Measurements from ENCODE around the gene ATP11A.

ATP11A gene

DNA sequence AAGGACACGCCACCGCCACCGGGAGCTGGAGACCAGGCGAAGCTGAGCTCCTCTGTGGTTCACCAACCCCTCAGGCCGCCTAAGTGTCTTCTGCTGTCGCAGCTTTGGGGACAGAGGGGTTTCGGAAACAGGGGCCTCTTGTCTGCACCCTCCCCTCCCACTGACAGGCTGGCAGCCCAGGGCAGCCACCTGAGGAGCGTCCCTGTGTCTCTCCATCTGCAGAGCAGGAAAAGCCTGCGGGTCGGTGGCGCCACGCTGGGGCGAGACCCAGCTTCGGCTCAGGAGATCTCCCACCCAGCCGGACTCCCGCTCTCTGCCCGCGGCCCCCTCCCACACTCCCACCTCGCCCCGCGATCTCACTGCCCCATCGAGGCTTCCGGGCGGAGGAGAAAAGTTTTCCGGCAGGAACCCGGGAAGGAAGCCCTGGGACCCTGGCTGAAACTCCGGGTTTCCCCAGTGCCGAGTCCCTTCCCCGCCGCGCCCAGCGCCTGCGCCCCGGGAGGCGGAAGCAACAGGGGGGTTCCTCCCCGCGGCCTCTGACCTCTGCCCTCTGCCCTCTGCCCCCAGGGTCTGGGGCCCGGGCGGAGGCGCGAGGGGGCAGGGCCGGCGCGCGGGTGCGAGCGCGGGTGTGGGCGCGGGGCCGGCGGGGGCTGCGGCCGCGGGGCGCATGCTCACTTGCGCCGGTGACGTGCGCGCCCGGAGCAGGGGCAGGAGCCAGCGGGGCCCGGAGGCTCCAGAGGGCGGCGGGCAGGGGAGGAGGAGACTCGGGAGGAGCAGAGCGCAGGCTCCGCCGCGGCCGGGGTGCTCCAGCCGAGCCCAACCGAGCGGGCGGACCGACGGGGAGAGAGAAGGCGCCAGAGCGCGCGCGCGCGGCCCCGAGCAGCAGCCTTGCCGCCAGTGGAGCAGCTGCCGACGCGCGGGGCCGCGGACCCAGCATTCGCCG, at the start of gene ATP11A:
ATP11A (plus strand) TSS at position 736 of the 943 bp plus-strand sequence. CDS start 379 bp downstream, outside the sequence.
- DNase-seq = peak; percentile 96 to 99 (median 98)

DNA sequence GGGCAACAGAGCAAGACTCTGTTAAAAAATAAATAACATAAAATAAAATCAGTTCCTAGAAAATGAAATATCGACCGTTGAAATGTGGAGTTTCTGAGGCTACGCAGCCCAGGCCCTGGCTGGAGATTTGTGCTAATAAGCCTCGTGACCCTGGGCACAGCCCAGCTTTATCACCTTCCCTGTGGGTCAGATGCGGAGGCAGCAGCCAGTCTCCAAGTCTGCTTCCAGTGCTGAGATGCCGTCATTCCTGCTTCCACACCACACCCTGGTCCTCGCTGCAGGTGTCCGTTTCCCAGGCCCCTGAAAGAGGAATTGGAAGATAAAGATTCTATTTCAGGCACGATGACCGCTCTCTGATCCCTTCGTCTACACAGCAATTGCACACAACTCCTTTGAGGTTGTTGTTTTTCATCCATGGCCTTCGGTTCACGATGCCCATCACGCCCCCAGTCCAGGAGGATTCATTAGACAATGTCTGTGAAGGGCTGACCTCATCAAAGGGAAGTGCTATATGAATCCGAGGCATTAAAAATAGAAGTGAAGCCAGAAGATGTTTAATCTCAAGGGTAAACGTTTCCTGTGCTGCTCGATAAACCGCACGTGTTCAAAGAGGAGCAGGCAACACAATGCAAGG, 48.3 kb upstream of the ATP11A start:
- DNase-seq = no peak

DNA sequence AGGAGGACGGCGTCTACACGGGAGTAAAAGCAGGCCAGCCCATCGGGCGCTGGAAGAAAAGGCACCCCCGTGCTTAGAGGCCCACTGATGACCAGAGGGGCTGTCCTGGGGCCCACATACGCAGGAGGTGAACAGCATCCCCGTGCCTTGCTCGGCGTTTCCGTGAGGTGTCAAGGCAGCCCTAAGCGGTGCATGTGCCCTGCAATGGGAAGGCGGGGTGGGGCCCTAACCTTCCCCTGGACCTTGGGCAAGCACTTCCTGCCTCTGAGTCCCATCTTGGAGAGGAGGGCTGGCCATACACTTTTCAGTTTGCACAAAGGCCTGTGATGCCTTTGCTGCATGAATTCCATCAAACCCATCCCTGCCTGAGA, 47.8 kb upstream of the ATP11A start:
- no peak for DNase-seq

DNA sequence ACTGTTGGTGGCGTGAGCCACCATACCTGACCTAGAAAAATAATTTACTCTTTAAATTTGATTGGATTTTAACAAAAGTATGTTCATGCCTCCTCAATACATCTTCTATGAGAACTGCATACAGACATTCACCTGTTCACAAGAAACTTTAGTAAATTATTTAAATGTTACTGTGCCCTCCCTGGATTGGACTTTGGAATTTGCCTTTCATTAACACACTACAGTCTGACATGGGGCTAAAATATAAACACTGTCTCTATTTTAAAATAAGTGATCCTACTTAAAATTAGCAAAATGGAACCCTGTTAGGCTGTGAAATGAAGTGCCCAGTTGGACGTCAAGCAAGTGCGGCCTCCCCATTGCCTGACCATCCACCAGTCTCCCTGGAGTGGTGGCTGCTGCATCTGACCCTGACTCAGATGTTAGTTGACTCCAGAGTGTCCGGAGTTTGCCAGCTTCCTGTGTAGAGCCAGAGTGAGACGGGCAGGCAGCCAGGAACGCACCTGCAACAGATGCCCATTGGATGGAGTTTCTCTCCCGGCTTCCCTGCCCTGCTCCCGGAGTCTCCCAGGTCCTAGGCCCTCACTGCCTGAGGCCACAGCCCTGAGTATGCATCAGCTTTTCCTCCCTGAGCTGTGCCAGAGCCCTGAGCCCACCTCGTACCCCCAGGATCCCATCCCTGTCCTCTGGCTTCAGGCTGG, 45.9 kb upstream of the ATP11A start:
- no peak for DNase-seq

DNA sequence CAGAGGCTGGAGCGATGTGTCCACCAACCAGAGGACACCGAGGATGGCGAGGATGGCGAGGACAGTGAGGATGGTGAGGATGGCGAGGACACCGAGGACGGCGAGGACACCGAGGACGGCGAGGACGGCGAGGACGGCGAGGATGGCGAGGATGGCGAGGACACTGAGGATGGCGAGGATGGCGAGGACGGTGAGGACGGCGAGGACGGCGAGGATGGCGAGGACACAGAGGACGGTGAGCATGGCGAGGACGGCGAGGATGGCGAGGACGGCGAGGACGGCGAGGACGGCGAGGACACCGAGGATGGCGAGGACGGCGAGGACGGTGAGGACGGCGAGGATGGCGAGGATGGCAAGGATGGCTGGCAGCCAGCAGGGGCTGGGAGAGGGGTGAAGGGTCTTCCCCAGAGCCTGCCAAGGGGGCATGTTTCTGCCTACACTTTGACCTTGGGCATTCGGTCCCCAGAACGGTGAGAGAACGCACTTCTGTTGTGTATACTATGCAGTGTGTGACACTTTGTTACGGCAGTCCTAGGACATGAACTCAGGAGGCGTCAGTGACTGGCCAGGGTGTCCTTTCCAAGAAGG, 44.4 kb upstream of the ATP11A start:
- DNase-seq = no peak

DNA sequence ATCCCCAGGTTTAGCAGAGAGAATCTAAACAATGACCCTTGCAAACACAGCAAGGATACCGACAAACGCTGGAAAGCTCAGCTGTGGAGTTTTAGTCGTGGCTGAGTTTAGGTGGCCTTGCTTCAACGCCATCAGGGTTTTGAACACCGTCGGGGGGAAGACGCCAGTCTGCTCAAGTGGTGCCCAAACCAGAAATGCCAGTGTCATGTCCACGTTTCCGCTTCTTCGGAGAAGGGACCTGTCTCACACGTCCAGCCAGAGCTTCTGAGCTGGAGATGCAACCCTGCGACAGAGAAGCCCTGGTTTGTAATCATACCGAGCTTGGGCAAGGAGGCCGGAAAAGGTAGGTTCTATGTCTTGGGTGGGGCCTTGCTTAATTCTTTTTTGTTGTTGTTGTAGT, 42.6 kb upstream of the ATP11A start:
- no peak for DNase-seq

DNA sequence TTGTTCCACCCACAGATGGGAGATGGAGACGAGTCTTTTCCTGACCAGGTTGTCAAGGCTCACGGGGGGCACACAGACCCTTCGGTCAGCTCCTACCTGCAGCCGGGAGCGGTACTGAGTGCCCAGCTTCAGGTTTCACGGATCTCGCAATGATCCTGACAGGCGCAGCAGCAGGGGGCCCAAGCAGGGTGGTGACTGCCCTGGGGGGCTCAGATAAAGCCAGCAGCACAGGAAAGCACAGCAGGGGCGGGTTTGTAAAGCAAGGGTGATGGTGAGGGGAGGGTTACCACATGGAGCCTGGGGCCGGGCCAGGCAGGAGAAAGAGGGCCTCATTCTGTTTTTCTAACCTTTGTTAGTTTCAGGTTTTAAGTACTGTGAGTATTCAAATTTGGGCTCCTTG, 41.7 kb upstream of the ATP11A start:
- DNase-seq = no peak

DNA sequence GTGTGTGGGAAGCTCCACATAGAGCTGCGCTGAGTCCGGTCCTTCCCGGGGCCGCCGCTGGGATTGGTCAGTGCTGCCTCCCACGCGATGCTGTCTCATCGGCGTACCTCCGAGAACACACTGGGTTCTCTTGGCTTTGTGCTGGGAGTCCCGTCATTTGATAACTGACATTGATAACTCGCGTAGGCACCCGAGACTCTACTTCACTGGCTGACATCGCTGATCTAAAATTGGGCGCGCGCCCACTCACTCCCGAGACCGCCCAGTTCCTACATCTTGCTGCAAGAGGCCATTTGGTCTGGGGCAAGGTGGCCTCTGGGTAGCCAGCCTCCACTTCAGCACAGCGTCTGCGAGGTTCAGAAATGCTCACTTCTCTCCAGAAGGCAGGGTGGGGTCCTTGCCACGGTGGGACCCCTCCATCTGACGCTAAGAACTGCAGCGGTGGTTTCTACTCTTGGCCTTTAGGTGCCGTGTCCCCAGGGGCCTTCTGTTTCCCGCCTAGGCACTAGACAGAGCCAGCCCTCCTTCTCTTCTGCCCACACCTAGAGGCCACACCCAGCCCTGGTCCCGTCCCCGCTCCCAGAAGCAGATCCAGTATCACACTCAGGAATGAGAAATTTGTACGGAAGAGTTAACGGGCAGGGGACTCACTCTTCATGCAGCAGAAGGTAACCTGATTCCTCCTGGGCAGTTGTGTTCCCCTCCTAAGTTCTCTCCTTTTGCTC, 40.7 kb upstream of the ATP11A start:
- DNase-seq = no peak

DNA sequence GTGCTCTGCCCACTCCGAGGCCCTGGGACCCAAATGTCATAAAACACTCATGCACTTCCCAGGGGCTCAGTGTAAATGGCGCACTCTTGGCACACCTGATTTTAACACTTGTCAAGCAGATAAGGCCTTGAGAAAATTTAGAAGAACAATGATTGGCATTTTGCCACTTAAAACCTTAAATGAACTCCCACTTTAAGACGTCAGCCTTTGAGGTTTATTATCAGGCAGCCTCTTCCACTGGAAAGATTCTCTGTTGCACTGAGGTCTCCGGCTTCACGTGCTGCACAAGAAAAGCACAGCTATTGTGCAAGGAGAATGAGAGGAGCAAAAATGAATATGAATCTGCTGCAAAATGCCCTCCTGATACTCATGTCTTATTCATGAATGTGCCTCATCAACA, 38.5 kb upstream of the ATP11A start:
- no peak for DNase-seq

DNA sequence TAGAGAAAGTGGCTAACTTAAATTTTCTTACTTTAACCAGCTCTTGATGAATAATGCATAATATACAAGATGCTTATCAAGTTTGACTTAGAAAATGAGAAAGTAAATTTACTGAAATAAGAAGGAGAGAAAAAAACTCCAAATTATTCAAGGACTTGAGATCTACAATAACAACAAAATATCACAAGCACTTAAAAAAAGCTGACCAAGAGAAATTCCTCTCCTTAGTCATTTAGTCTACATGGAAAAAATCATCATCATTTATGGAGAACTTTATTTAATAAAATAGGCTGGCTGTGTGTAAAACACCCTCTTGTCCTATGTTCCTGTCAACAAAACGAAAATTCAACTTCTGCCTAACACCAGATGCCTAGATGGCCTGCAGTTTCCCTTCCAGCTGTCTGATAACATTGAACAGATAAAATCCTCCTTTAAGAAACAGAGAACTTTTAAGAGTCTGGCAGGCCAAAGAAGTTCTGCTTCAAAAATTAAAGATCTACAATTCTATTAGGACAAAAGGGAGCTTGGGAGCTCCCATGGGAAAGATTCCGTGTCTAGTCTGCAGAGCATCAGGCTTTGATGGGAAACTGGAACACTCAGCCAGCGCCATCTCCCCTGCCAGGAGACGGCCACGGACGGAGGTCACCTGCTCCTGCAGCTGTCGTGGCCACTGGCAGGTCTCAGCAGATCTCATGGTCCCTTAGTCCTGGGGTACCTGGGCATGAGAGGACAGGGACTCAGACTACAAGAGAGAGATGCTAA, 37.9 kb upstream of the ATP11A start:
- no peak for DNase-seq

DNA sequence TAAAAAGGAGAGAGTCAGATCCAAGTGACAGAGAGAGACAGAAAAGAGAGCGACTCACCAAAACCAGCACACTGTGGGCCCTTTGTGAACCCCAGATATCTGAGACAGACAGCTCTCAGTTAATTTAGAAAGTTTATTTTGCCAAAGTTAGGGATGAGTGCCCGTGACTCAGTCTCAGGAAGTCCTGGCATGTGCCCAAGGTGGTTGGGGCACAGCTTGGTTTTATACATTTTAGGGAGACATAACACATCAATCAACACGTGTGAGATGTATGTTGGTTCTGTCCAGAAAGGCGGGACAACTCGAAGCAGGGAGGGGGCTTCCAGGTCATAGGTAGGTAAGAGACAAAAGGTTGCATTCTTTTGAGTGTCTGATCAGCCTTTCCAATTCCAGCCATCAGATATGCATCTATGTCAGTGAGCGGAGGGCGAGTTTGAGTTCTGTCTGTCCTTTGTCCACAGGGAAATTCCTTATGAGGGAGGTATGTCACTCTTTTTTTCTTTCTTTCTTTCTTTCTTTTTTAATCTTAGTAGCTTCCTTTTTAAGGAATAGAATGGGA, 37.2 kb upstream of the ATP11A start:
- no peak for DNase-seq

DNA sequence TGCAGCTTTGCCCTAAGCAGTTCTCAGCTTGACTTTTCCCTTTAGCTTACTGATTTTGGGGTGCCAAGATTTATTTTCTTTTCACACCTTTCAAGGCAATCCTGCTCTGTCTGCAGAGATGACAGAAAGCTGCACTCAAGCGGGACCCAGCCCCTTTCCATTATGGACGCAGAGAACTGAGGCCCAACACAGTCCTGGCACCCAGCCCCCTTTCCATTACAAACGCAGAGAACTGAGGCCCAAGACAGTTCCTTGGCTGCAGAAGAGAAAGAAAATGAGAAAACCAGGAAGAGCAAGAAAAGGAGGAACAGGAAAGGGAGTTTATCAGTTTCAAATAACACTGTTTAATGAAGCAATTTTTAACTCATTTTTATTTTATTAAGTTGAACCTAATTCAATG, 36.8 kb upstream of the ATP11A start:
- peak in 1 of 3 donors; percentile 12 for DNase-seq

DNA sequence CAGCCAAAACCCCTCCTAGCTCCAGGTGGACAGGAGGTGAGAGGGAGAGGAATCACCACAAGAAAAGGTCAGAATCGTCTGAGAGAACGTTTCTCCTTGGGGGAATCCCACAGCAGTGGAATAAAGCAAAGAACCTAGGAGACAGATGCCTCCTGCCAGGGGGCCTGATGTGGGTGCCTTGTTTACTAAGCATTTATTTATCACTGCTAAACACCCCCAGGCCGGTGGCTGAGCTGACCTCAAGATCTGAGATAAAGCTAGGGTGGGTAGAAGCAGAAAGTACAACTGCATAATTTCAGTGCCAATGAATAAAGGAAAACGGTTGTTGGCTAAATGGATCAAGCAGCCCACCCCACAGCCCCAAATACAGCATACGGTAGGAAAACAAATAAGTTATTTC, 33.9 kb upstream of the ATP11A start:
- no peak for DNase-seq

DNA sequence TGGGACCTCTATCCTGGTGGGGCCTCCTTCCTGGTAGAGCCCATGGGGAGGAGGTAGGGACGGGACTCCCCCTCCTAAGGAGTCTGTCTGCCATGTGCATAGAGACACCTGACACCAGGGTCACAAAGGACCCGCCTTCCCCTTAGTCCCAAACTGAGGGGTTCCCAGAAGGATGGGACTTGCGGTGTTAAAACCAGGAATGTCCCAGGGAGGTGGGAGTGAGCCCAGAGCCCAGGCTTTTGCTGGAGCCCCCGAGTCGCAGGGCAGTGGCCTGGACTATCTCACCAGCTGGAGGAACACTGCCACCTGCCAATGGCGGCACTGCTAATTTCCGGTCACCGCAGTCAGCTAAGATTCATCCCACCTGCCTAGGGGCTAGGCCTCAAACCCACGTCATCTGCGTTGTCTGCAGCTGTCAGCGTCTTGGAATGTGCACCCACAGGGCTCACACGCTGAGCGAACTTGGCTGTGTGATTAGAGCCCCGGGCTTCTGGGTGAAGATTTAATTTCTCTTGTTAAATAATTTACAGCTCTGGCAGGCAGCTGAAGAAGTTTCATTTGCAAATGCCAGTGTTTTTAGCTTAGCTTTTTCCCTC, 31.9 kb upstream of the ATP11A start:
- DNase-seq = no peak

DNA sequence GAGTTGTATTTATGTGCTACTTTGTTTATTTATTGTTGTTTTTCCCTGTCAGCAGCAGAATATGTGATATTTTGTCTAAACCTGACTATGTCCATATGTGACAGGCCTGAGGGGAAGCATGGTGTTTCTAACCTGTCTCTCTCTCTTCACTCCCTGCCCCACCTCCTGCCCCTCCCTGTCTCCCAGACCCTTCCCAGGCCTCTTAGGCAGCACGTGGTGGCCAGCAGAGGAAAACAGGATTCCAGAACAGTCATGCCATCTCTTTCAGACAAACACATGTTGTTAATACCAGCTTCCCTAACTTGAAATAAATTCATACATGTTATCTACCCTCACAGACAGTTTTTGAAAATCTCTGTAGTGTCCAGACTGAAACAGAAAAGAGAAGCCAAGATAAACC, 31.0 kb upstream of the ATP11A start:
- DNase-seq = no peak

DNA sequence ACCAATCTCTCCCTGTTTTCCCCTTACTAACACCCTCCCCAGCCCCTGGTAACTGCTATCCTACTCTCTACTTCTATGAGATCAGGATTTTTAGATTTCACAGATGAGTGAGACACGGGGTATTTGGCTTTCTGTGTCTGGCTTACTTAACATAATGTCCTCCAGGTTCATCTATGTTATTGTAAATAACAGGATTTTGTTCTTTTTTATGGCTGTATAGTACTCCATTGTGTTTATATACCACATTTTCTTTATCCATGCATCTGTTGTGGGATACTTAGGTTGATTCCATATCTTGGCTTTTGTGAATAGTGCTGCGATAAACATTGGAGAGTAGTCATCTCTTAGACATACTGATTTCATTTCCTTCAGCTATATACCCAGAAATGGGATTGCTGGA, 28.5 kb upstream of the ATP11A start:
- no peak for DNase-seq

DNA sequence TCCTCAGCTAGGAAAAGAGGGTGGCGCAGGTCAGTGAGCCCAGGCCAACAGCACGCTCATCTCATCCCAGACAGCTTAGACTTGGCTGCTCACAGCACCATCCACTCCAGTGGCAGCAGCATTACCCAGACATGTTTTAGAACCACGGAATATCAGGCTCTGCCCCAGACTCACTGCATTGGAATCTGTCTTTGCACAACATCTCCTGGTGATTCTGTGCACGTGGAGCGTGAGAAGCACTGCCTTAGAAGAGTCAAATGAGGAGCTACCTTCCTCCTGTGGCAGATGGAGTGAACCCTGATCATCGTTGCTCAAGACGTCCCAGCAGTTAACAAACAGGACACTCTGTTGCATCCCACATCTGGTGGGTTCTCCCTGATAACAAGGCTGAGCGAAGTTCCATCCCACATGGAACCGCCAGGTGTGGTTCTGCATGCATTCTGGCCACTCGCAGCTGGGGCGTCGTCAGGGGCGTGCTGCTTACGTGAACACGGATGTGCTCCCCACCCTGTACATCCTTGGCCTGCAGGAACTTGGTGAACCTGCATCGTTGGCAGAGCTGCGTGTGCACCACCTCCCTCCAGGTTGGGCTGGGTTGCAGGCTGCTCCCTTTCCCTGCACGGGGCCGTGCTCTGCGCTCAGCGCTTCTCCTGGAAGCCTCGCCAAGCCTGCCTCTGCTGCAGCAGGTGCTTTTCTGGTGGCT, 25.2 kb upstream of the ATP11A start:
- DNase-seq = no peak

DNA sequence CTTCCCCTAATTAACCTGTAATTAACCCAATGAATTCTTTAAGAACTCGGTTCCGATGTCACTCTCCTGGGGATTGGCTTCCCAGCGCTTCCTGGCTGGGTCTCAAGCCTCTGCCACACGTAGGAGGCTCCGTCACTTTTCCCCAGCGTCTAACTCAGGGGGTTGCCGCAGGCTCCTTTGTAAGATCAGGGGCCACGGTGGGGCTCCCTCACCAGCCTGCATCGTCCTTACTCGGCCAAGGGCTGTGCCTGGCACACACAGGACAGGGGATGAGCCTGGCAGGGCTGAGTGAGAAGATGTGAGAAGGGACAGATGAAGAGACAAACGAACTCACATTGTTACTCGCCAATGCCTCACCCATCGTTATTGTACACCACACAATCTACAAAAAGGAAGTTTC, 20.9 kb upstream of the ATP11A start:
- DNase-seq = no peak

DNA sequence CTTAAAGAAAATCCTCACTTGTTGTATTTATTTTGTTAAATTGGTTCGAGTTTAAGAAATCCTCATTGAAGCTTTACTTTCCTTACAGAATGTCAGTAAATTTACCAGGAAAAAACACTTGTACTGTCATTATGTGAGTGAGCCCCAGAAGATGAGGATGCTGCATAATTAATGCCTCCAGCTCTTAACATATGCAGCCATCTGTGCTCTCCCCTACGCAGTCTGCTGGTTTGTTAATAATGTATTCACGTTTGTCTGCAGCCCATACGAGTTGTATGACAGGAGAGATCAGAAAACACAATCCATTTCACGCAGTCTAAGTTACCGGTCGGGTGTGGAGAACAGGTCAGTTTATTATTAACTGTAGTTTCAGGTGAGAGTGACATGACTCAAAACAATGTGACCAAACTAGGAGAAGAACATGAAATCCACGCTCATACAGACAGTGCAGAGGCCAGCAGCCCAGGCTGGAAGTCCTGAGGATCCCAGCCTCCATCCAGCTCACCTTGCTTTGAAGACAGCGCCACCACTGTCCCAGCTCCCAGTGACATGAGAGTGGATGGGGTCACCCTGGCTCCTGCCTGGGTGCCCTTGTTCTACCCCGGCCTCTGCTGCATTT, 19.8 kb upstream of the ATP11A start:
- no peak for DNase-seq

DNA sequence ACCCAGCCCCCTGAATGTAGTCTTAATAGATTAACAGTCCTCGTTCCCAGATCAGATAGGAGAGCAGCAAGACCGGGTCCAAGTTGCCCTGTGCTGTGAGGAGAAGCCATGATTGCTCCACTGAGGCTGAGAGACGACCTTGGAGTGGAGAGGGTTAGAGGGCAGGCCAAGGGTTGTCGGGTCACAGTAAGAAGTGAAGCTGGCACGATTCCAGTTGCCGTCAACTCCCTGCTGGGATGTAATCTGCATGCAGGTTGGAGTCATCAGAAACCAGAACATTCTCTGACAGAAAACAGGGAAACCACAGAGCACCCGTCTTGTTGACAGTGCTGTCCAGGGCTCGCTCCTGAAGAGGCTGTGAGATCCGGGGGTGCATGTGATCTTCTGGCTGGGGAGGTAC, 19.0 kb upstream of the ATP11A start:
- no peak for DNase-seq
